Measurements from ENCODE around the gene HOXC12.
A peak's percentile ranks its signal among the peaks of the same experiment; 100 is the strongest.

HOXC12 gene

DNA sequence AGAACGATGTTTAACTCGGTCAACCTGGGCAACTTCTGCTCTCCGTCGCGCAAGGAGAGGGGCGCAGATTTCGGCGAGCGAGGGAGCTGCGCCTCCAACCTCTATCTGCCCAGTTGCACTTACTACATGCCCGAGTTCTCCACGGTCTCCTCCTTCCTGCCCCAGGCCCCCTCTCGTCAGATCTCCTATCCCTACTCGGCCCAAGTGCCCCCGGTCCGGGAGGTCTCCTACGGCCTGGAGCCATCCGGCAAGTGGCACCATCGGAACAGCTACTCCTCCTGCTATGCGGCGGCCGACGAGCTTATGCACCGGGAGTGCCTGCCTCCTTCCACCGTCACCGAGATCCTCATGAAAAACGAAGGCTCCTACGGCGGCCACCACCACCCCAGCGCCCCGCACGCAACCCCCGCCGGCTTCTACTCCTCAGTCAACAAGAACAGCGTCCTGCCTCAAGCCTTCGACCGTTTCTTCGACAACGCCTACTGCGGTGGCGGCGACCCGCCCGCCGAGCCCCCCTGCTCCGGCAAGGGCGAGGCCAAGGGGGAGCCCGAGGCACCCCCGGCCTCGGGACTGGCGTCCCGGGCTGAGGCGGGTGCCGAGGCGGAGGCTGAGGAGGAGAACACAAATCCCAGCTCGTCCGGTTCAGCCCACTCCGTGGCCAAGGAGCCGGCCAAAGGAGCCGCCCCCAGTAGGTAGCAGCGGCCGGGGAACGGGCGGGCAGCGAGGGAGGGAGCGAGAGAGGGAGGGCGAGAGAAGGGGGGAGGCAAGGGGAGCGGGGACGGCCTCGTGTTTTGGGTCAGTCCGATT, 18.7 kb downstream of the HOXC12 start:
- no peak for DNase-seq

DNA sequence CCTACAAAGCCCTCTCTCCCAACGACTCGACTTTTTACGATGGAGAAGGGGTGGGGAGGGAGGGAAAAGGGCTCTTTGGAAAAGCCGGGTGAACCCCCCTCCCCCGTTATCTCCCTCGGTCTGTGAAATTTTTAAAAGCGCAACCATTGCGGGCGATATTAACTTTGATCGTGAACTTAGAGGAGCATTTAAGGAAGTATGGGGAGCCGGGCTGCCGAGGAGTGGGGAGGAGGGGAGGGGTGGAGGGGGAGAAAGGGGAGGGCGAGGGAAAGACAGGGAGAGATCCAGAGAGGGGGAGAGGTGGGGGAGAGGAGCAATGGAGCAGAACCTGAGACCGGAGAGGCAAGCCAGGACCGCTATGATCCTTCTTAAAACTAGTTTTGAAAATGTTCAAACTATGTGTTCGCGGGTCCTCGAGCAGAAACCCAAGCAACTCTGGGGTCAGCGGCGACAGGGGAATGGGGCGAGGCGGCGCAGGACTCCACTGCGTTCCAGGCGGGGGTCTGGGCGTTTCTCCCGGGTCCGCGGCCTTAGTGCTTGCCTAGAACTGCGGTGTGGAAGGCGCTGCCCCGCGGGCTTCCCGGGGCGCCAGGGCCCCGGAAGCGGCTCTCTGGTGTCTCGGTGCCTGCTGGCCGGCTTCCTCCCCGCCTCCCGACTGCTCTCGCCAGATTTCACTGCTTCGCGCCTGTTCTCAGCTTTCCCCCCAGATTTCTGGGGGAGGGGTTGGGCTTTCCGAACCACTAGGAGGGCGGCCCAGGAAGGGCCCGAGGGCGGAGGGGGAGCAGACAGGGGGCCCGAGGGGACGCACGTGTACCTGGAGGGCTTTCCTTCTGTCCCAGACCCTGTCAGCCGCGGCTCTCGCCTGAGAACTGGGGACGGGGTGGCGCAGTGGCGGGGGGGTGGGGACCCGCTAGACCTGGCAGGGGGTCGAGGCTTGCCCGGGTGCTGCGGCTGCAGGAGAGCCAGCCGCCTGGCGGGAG, 19.7 kb downstream of the HOXC12 start, which contains the start of gene HOTAIR:
HOTAIR (minus strand) TSS at position 871 of the 980 bp plus-strand sequence.
- no peak for DNase-seq

DNA sequence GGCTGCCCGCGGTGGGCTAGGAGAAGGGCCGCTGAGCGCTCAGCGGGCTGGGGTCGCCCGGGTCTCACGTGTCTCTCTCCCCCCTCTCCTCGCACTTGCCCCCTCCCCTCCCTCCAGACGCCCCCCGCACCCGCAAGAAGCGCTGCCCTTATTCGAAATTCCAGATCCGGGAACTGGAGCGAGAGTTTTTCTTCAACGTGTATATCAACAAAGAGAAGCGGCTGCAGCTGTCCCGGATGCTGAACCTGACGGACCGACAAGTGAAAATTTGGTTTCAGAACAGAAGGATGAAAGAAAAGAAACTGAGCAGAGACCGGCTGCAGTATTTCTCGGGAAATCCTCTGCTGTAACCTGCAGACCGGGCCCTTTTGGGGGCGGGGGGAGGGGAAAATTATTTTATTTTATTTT, 20.4 kb downstream of the HOXC12 start:
- DNase-seq, result no peak

DNA sequence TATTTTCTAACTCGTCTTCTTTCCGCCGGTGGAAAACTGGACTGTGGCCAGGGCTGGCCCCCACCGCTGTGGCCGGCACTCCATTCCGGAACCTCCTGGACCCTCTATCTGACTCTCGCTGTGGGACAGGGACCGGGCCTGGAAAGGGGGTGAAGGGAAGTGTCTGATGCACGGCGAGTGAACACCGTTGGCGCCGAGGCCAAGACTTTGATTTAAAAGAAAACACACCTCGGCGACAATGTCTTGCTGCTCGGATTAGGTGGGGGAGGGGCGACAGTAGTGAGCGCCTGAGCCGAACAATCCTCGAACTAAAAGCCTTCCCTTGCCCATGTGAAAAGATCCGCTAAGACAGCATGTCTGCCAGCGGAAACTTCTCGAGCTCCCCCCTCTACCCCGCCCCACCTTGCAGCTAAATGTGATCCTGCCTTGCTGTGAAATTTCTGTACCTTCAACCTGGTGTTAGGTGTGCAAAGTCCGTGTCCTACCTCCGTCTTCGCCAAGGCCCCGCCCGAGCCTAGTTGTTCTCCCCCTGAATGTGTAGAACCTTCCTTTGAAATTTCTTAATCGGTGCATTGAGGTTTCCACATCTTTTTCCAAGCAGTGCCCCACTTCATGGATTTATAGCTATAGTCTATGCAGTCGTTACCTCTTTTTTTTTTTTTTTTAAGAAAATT, 20.9 kb downstream of the HOXC12 start:
- no peak for DNase-seq

DNA sequence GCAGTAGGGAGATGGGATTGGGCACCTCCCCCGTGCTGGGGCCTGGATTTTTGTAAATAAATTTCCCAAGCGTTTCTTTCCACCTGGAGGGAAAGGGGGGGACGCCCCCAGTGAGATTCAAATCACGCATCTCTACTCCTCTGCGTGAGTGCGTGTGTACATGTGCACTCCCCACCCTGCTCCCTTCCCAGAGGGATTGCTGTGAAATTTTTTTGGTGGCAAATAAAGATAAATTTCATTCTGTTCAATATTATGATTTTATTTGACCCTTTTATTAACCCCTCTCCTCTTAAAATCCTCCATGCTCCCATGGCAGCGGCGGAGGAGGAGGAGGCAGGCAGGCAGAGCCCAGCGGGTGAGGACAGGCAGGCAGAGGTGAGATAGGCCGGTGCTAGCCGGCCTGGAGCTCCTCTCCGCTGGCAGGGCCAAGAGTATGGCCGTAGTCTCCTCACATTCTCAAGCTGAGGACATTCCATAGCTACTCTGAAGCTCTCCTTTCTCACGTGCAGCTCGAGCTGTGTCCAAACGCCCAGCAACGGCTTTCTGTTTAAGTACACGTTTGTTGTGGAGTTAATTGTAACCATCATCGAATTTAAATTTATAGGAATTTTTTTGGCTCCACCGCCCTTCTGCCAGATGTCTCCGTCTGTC, 21.6 kb downstream of the HOXC12 start:
- no peak for DNase-seq

DNA sequence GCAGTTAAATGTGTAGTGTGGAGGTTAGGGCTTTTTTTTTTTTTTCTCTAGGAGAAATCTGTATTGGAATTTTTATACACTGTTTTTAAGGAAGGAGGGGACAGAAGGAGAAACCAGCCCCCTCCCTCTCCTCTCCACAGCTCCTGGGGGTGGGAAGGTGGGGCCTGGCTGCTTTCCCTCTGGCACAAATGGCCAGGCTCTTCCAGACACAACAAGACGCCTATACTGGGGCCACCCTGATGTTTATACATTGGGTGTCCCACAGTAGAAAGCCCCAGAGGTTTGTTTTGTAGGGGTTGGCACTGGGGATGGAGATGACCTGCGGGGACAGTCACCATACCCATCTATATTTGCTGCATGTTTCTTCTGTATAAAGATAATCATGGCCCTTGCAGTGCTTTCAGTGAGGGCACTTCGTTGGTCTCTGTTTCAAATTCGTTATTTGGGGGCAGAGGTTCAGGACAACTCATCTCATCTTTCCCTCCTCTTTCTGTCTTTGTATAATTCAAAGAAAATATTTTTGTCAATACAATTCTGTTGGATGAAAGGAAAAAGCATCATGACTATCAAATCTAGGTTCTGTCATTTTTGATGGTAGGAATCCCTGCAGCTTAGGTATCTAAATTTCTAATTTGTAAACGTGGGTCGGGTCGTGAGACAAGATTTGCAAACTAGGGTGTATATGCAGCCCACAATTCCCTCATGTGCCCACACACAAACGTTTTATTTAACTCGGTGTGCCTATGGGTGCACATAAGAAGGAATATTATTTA, 22.3 kb downstream of the HOXC12 start:
- no peak for DNase-seq

DNA sequence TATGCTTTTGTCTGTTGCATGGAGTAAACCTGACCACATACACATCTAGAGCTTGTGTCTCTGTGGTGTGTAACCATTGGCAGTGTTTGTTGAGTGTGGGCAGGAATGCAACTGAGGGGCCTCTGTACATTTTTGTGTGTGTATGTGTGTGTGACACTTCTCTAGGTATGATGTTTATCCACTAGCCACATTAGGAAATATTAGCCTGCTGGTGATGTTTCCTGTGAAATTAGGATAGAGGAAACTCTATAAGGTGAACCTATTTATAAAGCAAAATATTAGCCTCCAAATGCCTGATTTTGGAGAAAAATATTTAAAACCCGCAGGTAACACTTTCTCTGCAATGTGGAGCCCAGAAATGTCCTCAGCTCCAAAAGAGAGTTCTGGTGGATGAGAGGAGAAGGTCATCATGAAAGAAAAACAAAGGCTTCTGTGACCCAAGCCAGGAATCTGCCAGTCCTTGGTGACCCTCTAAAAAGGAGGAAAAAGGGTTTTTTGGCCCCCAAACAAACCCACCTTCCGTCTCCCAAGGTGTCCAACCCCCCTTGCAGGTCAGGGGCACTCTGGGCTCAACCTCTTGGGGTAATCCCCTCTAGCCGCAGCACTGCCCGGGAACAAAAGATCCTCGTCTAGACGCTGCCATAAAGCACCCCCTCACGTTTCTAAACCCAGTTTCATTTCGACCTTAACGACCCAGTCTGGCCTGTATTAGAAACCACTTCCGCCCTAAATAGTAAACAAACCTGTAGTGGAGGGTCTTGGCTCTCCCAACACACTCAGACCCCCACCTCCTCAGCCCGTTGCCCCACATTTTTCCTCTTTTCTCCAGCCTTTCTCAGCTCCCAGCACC, 23.1 kb downstream of the HOXC12 start:
- DNase-seq, result no peak

DNA sequence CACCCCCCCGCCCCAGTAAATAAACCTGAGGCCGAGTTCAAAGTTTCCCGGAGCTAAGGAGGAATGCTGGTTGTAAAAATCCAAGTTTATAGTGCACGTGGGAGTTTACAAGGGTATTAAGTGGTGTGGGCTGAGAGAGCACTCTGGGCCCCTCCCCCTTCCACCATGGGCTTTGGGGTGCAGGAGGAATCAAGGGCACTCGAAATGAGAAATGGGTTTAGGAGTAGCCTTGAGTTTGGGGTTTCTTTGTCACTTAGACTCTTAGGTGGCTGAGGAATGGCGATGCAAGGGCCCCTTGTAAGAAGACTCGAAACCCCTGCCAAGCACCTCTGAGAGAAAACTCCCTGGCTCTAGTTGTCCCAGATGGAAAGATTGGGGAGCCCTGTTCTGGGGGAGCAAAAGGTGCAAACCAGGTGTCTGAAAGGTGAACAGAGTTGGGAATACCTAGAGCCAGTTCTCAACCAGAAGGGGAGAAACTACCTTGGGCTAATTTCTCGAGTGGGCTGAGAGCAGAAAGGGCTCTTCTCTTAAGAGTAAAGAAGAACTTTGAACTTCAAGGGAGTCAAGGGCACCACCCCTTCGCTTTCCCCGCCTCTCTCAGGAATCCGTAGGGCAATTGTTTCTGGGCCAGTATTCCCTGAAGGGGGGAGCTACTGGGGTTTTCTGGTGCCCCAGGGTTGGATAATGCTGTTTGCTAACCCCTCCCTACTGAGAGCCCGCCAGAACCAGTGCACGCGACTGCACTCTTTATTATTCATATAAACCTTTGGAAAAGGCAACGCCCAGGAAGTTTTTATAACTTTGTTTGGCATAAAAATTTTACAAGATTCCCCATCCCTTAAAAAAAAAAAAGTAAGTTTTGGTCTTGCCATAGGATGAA, 24.0 kb downstream of the HOXC12 start:
- DNase-seq, result no peak

DNA sequence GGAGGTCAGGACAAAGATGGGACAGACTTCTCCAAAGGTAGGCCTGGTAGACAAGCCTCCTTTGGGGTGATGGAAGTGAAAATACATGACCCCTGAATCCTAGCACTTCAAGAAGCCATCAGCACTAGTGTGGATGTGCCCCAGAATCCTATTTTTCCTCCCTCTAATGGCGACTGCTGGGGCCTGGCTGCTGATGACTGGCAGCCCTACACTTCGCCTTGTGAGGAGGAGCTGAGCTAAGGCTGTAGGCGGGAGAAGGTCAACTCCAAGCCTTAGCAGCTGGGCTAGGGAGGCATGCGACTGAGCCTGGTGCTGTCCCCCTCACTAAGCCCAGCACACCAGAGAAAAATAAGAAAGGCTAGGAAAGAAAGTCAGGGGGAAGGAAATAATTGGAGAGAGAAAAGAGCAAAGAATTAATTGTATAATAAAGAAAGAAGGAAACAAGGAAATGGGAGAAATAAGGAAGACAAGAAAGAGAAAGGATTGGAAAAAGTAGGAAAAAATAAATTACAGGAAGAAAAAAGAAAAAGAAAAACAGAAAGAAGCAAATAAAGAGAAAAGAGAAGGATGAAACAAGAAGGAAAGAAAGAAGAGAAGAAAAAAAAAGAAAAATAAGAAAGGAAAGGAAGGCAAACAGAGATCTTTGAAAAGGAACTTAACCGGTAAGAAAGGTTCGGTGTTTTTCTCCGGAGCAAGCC, 25.6 kb downstream of the HOXC12 start:
- DNase-seq, result no peak

DNA sequence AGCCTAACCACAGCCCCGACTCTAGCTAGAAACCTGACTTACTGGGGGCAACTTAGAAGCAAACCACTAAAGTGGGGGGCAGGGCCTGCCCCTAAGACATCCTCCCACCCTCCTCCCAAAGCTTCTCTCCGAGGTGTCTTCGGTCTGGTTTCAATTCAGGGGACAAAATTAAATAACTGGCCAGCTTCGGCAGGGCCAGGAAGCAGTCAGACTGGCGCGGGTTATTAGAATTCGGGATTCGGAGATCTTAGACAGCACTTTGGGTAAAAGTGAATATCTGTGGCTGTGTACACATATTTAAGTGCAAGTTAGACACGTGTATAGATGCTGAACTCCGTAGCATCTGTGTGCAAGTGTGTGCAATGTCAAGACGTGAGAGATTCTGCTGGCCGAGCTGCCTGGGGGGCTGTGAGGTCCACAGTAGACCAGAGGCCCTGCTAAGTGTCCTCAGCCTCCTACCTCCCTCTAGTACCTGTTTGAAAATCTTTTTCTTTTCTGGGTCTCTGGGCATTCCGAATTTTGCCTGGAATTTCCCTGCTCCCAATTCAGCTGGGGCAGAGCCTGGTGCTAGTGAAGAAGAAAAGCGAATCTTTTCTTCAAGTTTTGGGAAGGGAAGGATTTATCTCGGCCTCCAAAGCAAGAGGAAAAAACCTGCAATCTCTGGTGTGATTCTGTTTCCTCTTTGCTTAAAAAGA, 26.2 kb downstream of the HOXC12 start:
- no peak for DNase-seq

DNA sequence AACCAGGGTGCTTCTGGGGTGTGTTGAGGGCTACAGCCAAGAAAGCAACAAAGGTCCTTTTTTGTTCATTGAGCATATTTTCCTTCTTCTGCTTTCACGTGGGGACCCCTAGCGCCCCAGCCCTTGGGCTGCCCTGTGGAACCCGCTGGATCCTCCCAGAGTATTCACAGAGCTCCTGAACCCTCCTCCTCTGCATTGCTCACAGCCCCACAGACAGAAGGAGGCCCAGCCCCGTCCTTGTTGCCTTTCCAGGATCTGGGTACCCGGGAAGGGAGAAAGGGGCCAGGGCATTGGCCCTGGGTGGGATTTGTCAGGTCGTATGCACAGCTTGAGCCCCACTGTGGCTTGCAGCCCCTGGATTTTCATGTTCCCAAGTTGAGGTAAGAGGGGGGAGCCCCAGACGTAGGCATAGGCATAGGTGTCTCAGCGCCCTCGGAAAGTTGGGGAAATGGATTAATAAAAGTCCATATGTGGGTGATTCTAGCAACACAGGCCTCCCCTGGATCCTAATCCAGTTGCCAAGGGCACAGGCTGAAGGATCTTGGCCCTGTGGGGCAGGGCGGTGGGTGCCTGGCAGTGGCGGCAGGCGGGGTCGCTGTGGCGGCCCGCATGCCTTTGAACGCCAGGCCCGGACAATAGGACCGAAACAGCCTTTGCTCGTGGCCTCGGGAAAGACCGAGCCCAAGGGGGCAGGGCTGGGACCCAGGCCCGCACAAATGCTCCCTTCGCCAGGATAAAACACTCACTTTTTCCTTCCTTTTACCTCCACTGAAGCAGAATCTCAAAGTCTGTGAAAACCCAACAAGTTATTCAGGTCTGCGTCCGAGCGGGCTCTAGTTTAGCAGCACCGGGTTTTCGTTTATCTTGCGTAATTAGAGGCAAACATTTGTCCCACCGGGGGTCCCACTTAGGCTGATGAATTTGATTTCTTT, 27.2 kb downstream of the HOXC12 start:
- no peak for DNase-seq

DNA sequence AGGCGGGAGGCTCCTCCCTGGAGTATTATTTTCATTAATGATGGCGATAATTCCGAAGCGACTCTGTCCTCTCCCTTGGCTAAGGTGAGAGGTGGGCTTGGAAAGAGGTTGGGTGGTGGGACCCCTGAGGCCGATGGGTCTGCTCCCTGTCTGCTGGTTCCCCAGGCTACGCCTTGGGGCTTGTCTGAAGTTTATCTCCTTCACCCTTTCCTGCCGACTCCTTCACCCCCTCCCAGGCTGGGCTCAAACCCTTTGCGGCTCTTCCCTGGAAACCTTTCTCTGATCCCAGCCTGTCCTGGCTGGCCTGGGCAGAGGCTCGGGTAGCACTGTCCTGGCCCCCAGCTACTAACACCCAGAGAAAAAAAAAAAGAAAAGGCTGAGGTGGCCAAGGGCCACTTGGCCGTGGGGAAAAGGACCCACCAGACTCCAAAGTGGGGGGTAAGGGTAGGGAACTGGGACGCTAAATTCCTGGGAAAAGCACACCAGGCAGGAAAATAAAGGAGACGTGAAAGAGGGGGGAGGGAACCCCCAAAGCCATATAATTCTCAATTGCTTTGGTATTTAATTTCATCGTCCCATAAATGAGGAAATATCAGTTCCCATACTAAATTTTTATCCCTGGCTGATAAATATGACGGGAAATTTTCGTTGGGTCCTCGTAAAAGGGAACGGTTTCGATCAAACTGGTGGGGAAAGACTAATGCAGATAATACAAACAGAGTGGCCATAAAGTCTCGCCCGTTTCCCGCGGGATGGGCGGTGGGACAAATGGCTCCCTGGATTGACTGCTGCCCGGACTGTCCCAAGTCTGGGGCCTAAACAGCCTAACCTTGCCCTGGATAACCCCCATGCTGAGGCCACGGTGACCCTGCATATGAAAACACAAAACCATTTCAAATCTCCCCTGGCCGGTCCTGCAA, 28.2 kb downstream of the HOXC12 start:
- no peak for DNase-seq

DNA sequence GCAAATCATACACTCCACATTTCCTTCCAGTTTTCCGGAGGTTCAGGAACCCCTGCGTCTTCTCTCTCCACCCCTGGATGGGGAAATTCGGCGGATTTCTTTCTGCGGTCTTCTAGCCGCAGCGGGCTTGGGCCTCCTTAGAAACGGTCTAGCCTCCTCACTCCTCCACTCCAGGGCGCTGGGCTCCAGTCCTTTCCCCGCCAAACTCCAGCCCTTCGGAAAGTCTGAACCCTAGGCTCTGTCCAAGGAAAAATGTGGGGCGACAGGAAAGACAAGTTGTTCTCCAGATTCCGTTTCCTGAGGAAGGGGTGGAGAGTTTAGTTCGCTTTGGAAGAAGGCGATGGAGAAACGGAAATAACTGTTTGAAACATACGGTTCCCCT, 28.9 kb downstream of the HOXC12 start:
- DNase-seq, result no peak

DNA sequence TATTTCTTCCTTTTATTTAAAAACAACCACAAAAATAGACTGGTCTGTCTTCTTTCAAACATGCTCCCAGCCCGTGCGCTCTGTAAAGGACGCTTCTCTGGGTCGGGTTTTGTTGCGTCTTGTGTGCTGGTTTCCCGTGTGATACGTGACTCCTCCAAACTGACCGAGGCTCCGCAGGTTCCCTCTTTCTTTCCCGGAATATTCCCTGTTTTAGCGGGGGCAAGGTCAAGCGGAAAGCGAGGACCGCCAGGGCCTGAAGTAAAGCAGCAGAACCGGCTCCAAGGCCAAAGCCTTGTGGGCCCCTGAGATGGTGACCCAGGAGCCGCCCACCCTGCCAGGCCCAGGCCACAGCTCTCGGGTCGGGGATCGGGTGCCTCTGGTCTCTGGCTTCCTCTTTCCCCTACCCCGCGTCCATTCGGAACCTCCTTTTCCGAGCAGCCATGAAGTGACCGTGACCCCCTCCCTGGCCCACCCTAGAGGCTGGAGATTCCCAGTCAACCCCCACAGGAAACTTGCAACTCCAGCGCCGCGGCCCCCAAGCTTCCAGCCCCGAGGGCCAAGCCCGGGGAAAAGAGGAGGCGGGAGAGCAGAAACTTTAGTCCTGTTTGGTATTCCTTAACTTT, 29.4 kb downstream of the HOXC12 start:
- no peak for DNase-seq

DNA sequence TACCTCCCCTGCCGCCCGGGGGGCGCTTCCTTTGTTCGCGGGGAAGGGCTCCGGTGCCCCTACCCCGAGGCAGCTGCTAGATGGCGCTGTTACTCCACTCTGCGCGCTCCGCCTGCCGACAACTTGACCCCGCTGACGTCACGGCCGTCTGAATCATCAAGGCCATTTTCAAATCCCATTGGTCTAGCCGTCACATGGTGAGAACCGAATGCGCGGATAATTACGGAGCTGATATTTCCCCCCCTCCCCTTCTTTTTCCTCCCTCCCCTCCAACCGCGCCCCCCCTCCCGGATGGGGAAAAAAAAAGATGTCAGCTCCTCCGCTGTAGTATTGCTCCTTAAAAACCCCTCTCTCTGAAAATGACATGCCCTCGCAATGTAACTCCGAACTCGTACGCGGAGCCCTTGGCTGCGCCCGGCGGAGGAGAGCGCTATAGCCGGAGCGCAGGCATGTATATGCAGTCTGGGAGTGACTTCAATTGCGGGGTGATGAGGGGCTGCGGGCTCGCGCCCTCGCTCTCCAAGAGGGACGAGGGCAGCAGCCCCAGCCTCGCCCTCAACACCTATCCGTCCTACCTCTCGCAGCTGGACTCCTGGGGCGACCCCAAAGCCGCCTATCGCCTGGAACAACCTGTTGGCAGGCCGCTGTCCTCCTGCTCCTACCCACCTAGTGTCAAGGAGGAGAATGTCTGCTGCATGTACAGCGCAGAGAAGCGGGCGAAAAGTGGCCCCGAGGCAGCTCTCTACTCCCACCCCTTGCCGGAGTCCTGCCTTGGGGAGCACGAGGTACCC, 30.4 kb downstream of the HOXC12 start, which contains the start of gene HOXC10:
HOXC10 (plus strand) TSS at position 246 of the 791 bp plus-strand sequence; CDS start at position 360, 114 bp downstream.
- DNase-seq, result peak; percentile 90

All from activated CD4-positive, alpha-beta T cell treated with anti-CD3 and anti-CD28 coated beads, Interleukin-10, Interleukin-2, amounts not matched to agents 100 ng/mL and 50 ng/mL, durations not matched to agents 16 hours and 8 hours (primary cell).